Omental fat pad (tissue), 4 donors: Measurements from ENCODE around the gene CYP2B6. TPM values are rescaled to one million over a fixed set of nuclear protein-coding genes. Genes with fewer than 3 reads are reported as not detected.

ENCODE experiments used
- ATAC-seq: fragments of 150-250 bp; one replicate; pipeline ENCODE4 v1.9.1; 2016; ENCODE audit warnings: mild to moderate bottlenecking, moderate library complexity; ENCODE audit not compliant: low FRiP score
- DNase-seq: peaks from one replicate; pipeline ENCODE4 v3.0.0-alpha.2; 2019; ENCODE audit warnings: low spot score
- CTCF ChIP-seq, 3 donors: fragments of 450-650 bp; IDR thresholded peaks; one replicate each; pipeline ENCODE4 v1.5.1; 2016 to 2017; ENCODE audit warnings: antibody characterized with exemption in 3 of 3, mild to moderate bottlenecking in 3 of 3, moderate library complexity in 2 of 3
- total RNA-seq, 4 donors: library from RNA; depleted of rRNA; stranded (reverse); fragments of >200 nt; gene quantifications; one replicate each; pipeline ENCODE4 v1.1.0, GENCODE V29; 2016

Gene CYP2B6
- total RNA-seq: not detected

GRCh38 chr19:40990972-40991381, at the start of gene CYP2B6:
TSS of gene CYP2B6 (plus strand) at chr19:40991282. CDS start at chr19:40991306, 24 bp downstream.
- no peak for TF ChIP-seq CTCF (IDR thresholded peaks at IDR 0.05)
- DNase-seq: no peak
- no peak for ATAC-seq

GRCh38 chr19:40941481-40942219, 49.4 kb upstream of the CYP2B6 start:
- no peak for TF ChIP-seq CTCF (IDR thresholded peaks at IDR 0.05)
- ATAC-seq (no peak), DNase-seq (no peak)

- no peak for ATAC-seq
- DNase-seq: no peak
- no peak for TF ChIP-seq CTCF (IDR thresholded peaks at IDR 0.05)
These were observed 45.4 kb upstream of the CYP2B6 start for GRCh38 chr19:40945645-40946044.

- ATAC-seq (no peak), DNase-seq (no peak)
- no peak for TF ChIP-seq CTCF (IDR thresholded peaks at IDR 0.05)
These were observed 44.0 kb upstream of the CYP2B6 start for GRCh38 chr19:40947114-40947513.

- no peak for TF ChIP-seq CTCF (IDR thresholded peaks at IDR 0.05)
- DNase-seq (no peak), ATAC-seq (no peak)
These were observed 43.5 kb upstream of the CYP2B6 start for GRCh38 chr19:40947573-40947972.

GRCh38 chr19:40948580-40949299, 42.3 kb upstream of the CYP2B6 start:
- no peak for TF ChIP-seq CTCF (IDR thresholded peaks at IDR 0.05)
- no peak for ATAC-seq

GRCh38 chr19:40954573-40954972, 36.5 kb upstream of the CYP2B6 start:
- DNase-seq (no peak), ATAC-seq (no peak)
- TF ChIP-seq CTCF (IDR thresholded peaks at IDR 0.05): no peak

More at GRCh38 chr19:40948580-40949299, 42.3 kb upstream of the CYP2B6 start:
- DNase-seq: no peak
